Inflammatory macrophage (primary cell): ENCODE data around the gene SNX12.
A peak's percentile ranks its signal among the peaks of the same experiment; 100 is the strongest.

Experiments
- DNase-seq, 2 donors: peaks; one replicate each; pipeline ENCODE4 v3.0.0-alpha.2; 2020 to 2022
- total RNA-seq, 18 experiments: gene quantifications; one replicate each; lab custom pipeline; 2026; ENCODE audit warnings: mixed read lengths in 6 of 18, inconsistent platforms in 2 of 18; lab: John Stamatoyannopoulos, UW

SNX12 gene
- total RNA-seq = 32.0 to 98.6 (median 71.9) reads per million in 18 experiments

DNA sequence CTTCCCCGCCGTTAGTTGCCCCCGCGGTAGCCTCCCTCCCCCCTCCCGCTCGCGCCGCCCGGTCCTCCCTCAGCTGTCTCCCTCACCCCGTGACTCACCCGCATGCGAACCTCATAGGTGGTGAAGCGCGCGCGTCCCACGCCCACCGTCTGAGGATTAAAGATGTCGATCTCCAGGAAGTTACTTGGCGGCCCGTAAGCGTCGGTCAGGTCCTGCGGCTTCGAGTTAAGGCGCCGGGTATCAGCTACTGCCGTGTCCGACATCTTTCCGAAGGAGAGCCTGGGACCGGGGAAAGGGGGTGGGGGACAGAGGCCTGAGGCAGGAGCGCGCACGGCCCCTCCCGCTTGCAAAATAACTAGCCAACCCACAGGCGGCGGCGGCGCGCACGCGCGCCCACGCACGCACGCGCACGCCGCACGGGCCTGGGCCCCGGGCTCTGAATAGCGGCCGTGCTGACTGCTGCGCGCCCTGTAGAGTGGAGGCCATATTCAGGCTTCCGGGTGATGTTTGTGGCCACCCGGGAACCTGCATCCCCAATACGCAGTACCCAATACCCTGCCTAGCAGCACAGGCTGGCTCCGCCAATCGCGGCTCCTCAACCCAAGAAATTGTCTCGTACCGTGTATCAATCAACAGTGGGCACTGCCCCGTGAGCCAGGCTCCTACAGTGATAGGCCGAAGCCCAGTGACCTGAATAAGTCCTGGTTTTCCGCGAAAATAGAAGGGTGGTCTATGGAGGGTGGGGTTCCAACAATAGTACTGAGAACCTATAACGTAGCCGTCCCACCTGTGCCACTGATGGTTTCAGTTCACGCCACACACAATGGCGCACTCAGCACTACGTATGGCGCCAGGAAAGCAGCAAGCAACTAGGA, at the start of gene SNX12:
Gene SNX12 (minus strand): TSS at position 291 of the 875 bp plus-strand sequence. CDS start 28 bp downstream, at position 263.
- peak; percentile 91 to 94 for DNase-seq

DNA sequence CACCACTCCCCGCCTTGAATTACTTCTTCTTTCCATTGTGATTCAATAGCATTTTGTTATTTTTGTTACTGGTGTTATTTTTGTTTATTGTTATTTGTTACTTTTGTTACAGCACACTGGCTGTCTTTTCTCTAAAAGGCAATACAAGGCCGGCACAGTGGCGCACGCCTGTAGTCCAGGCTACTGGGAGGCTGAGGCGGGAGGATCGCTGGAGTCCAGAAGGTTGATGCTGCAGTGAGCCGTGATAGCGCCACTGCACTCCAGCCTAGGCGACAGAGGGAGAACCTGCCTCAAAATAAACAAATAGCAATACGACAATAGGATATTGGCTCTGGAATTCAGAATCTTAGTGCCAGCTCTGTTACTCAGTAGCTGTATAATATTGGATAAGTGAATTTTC, 49.2 kb upstream of the SNX12 start:
- no peak for DNase-seq

GRCh38 chrX:71111921-71112431, 43.8 kb upstream of the SNX12 start:
- DNase-seq = no peak

DNA sequence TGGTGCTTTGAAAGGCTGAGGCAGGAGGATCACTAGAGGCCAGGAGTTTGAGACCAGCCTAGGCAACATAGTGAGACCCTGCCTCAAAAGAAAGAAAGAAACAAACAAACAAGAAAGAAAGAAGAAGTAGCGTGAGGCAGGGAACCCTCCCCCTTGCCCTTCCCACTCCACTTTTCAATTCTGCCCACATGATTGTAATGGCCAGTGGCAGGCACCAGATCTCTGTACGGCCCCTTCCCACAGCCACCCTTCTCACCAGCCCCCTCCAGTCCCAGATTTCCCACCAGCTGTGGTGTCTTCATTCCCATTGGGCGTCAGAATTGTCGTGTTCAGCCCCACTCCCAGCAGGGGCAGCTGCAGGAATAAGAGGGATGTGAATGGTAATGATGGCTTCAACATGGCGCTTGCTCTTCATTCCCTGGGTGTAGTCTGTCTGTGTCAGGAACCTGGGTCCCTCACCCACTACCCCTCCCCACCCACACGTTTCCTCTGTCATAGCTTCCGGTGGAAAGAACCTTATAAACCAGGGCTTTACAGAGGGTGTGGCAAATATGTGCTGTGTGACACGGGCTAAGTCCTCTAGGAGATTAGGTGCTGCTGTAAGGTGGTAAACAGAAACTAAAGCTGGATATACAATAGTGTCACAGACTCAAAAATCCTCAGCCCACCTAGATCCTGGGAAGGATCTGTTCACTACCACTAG, 43.2 kb upstream of the SNX12 start, which contains the start of gene IL2RG:
Gene IL2RG (minus strand): TSS at position 437 of the 703 bp plus-strand sequence. CDS start 38 bp downstream, at position 399.
- peak; percentile 56 to 69 for DNase-seq

- no peak for DNase-seq
These were observed 40.9 kb upstream of the SNX12 start for GRCh38 chrX:71109051-71109450.

DNA sequence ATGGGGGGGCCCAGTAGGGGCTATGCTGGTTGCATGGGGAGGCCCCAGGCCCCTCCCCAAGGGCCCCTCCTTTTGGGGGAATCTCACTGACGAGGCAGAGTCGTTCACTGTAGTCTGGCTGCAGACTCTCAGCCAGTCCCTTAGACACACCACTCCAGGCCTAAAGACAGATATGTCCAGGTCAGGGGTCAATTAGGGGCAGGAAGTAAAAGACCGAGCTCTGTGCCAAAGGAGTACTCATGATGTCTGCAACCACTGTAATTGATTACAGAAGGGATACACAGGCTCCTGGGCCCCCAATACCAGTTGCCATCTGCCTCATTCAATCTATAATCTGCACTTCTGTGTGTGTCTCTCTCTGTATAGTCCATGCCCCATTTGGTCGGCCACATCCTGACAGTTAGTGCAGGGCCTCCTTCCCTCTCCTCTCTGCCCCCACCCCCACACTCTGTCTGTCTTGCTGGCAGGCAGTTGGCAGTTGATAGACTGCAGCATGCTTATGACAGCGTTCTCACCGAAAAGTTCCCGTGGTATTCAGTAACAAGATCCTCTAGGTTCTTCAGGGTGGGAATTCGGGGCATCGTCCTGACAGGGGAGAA, 39.7 kb upstream of the SNX12 start:
- DNase-seq = no peak

DNA sequence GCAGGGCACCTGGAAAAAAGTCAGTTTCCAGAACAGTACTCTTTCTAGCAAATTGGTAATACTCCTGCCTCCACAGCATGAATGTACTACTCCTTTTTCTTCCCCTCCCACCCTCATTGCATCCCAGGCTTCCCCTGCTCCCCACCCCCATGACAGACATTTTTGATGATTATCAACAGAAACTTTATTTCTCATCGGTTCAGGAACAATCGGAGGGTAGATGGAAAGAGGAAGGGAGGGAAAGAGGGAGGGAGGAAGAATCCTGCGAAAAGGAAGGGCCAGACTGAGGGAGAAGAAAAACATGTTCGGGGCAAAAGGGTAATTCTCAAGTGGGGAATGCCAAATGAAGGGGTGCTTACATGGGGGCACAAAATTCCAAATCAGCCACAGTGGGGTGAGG, 39.1 kb upstream of the SNX12 start:
- no peak for DNase-seq

DNA sequence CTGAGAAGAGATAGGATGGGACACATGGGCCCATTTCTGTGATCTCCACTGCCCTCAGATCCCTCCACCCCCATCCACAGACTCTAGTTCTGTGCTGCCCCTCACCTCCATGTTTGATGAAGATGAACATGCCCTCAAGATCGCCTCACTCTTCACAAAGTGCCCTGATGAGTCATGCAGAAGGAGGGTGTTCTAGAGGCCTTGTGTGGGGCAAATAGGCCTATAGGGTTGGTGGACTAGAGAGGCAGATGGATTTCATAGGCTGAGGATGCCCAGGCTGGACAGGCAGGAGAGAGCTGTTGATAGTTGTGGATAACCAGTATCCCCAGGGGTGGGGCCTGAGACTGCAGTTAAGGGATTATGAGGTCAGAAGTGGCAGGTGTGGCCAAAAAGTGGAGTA, 38.3 kb upstream of the SNX12 start, which contains the start of gene CXorf65:
Gene CXorf65 (minus strand): TSS at position 314 of the 400 bp plus-strand sequence. CDS start 184 bp downstream, at position 130.
- DNase-seq = no peak

- no peak for DNase-seq
These were observed 37.5 kb upstream of the SNX12 start for GRCh38 chrX:71105628-71106027.

GRCh38 chrX:71103110-71103983, 35.2 kb upstream of the SNX12 start:
- DNase-seq = peak; percentile 34 to 46

- DNase-seq = no peak
These were observed 34.2 kb upstream of the SNX12 start for GRCh38 chrX:71102292-71102691.

DNA sequence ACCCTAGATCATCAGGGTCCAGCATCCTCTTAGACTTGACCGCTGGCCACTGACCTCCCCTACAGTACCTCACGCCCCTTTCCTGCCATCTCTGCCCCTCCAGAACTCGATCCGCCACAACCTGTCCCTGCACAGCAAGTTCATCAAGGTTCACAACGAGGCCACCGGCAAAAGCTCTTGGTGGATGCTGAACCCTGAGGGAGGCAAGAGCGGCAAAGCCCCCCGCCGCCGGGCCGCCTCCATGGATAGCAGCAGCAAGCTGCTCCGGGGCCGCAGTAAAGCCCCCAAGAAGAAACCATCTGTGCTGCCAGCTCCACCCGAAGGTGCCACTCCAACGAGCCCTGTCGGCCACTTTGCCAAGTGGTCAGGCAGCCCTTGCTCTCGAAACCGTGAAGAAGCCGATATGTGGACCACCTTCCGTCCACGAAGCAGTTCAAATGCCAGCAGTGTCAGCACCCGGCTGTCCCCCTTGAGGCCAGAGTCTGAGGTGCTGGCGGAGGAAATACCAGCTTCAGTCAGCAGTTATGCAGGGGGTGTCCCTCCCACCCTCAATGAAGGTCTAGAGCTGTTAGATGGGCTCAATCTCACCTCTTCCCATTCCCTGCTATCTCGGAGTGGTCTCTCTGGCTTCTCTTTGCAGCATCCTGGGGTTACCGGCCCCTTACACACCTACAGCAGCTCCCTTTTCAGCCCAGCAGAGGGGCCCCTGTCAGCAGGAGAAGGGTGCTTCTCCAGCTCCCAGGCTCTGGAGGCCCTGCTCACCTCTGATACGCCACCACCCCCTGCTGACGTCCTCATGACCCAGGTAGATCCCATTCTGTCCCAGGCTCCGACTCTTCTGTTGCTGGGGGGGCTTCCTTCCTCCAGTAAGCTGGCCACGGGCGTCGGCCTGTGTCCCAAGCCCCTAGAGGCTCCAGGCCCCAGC, 32.7 kb upstream of the SNX12 start:
- DNase-seq = no peak

DNA sequence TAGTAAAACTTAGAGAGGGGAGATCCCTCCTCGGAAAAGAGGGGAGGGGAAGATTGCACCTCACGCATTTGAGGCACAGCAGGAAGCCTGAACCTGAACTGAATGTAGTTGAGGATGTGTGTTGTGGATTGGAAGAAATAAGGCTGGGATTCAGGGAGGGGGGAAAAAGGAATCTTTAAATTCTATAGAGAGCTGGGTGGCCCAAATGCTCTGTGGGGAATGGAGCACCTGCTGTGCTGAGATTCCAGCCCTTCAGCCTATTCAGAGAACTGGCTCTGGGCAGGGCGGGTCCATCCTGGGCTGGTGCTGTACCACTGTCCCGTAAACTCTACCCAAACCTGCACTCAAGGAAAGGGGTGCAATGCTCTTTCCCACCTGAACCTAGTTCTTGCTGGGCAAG, 31.6 kb upstream of the SNX12 start:
- DNase-seq = no peak

GRCh38 chrX:71098951-71099506, 30.9 kb upstream of the SNX12 start:
- no peak for DNase-seq

DNA sequence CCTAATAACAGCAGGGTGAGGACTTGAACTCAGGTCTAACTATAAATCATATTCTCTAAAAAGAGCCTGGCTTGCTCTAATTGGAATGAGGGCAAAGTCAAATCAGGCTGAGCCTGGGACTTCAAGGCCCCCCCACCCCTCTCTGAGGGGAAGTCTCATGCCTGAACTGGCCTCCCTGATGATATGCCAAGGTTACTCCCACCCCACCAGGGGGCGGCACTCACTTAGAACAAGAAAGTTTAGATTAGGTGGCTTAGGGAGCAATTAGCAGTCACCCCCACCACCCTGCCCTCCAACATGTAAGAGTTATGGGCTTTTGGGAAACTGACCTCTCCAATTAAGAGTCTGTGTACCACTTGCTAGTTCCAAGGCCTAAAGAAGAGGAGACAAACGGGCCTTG, 30.2 kb upstream of the SNX12 start:
- DNase-seq = peak; percentile 57

GRCh38 chrX:71096760-71097032, 28.6 kb upstream of the SNX12 start:
- DNase-seq = no peak

GRCh38 chrX:71095981-71096759, 28.0 kb upstream of the SNX12 start:
- DNase-seq = peak in 1 of 2 donors; percentile 21

- peak; percentile 80 to 86 for DNase-seq
These were observed 27.4 kb upstream of the SNX12 start, which contains the start of gene FOXO4 for GRCh38 chrX:71095555-71095980. FOXO4 (plus strand) TSS chrX:71095851; CDS start chrX:71096529, 678 bp downstream.

DNA sequence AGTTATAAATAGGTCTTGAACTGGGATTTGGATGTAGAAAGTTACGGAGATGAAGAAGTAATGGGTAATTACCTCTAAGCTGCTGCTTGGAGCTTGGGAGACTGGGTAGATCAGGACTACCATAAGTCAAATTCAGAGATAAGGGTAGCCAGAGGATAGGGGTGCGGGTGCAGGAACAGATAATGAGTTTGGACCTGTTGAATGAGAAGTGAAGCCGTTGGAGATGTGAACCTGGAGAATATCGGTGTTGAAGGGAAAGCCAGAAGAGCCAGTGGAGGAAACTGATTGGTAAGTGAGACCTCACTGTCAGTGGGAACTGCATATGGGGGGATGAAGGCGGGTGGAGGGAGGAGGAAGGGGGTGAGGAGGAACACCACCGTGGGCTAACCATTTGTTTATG, 26.9 kb upstream of the SNX12 start:
- DNase-seq = no peak

GRCh38 chrX:71091263-71091662, 23.1 kb upstream of the SNX12 start:
- no peak for DNase-seq
